ENCODE results near the gene RAI1.

The RAI1 gene

GRCh38 chr17:17742133-17742621, 60.9 kb downstream of the RAI1 start:
- no peak for TF ChIP-seq RARB (CRISPR knock-in tag; IDR thresholded peaks at IDR 0.05)
- no peak for TF ChIP-seq ZFP3 (CRISPR knock-in tag; IDR thresholded peaks at IDR 0.05)
- no peak for TF ChIP-seq BACH2 (CRISPR knock-in tag; IDR thresholded peaks at IDR 0.05; ENCODE audit: borderline replicate concordance)
- TF ChIP-seq ZNF8 (CRISPR knock-in tag; IDR thresholded peaks at IDR 0.05), result no peak
- TF ChIP-seq CSRNP3 (CRISPR knock-in tag; IDR thresholded peaks at IDR 0.05), result no peak
- no peak for TF ChIP-seq PATZ1 (CRISPR knock-in tag; IDR thresholded peaks at IDR 0.05; ENCODE audit: borderline replicate concordance)
- TF ChIP-seq, protein P1, sequence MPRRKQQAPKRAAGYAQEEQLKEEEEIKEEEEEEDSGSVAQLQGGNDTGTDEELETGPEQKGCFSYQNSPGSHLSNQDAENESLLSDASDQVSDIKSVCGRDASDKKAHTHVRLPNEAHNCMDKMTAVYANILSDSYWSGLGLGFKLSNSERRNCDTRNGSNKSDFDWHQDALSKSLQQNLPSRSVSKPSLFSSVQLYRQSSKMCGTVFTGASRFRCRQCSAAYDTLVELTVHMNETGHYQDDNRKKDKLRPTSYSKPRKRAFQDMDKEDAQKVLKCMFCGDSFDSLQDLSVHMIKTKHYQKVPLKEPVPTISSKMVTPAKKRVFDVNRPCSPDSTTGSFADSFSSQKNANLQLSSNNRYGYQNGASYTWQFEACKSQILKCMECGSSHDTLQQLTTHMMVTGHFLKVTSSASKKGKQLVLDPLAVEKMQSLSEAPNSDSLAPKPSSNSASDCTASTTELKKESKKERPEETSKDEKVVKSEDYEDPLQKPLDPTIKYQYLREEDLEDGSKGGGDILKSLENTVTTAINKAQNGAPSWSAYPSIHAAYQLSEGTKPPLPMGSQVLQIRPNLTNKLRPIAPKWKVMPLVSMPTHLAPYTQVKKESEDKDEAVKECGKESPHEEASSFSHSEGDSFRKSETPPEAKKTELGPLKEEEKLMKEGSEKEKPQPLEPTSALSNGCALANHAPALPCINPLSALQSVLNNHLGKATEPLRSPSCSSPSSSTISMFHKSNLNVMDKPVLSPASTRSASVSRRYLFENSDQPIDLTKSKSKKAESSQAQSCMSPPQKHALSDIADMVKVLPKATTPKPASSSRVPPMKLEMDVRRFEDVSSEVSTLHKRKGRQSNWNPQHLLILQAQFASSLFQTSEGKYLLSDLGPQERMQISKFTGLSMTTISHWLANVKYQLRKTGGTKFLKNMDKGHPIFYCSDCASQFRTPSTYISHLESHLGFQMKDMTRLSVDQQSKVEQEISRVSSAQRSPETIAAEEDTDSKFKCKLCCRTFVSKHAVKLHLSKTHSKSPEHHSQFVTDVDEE (CRISPR knock-in tag; IDR thresholded peaks at IDR 0.05), result no peak
- TF ChIP-seq, protein P2, sequence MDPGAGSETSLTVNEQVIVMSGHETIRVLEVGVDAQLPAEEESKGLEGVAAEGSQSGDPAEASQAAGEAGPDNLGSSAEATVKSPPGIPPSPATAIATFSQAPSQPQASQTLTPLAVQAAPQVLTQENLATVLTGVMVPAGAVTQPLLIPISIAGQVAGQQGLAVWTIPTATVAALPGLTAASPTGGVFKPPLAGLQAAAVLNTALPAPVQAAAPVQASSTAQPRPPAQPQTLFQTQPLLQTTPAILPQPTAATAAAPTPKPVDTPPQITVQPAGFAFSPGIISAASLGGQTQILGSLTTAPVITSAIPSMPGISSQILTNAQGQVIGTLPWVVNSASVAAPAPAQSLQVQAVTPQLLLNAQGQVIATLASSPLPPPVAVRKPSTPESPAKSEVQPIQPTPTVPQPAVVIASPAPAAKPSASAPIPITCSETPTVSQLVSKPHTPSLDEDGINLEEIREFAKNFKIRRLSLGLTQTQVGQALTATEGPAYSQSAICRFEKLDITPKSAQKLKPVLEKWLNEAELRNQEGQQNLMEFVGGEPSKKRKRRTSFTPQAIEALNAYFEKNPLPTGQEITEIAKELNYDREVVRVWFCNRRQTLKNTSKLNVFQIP (CRISPR knock-in tag; IDR thresholded peaks at IDR 0.05; ENCODE audit: borderline replicate concordance, low read depth), result no peak
- TF ChIP-seq OSR1 (CRISPR knock-in tag; IDR thresholded peaks at IDR 0.05), result no peak
- no peak for TF ChIP-seq ESRRG (CRISPR knock-in tag; IDR thresholded peaks at IDR 0.05)
- ATAC-seq, result peak; percentile 13; the same call in 2 of the 3 replicates

DNA sequence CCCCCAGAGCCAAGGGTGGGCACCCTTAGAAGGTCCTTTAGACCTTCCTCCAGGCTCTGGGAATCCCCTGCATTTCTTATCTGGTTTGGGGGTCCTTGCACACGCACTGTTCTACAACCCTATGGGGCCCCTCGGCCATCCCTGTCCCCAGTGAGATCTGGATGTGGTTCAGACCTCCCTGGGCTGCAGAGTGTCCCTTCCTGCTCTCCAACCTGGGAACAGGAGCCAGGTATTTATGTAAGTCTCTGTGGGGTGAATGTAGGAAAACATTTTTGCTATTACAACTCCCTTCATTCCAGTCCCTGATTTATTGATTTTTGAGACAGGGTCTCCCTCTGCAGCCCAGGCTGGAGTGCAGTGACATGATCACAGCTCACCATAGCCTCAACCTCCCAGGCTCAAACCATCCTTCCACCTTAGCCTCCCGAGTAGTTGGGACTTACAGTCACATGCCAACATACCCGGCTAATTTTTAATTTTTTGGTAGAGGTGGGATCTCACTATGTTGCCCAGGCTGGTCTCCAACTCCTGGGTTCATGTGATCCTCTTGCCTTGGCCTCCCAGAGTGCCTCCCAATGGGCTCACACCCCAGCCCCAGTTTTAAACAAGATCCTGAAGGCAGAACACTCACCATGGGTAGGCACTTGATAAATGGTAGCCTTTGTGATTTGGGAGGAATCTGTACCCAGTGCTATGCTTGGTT, 61.6 kb downstream of the RAI1 start:
- TF ChIP-seq ZNF8 (CRISPR knock-in tag; IDR thresholded peaks at IDR 0.05), result no peak
- TF ChIP-seq ZFP30 (CRISPR knock-in tag; IDR thresholded peaks at IDR 0.05), result no peak
- TF ChIP-seq SNAI2 (CRISPR knock-in tag; IDR thresholded peaks at IDR 0.05), result no peak
- no peak for TF ChIP-seq PPARA (CRISPR knock-in tag; IDR thresholded peaks at IDR 0.05; ENCODE audit: borderline replicate concordance)
- TF ChIP-seq, protein P3, sequence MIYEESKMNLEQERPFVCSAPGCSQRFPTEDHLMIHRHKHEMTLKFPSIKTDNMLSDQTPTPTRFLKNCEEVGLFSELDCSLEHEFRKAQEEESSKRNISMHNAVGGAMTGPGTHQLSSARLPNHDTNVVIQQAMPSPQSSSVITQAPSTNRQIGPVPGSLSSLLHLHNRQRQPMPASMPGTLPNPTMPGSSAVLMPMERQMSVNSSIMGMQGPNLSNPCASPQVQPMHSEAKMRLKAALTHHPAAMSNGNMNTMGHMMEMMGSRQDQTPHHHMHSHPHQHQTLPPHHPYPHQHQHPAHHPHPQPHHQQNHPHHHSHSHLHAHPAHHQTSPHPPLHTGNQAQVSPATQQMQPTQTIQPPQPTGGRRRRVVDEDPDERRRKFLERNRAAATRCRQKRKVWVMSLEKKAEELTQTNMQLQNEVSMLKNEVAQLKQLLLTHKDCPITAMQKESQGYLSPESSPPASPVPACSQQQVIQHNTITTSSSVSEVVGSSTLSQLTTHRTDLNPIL (CRISPR knock-in tag; IDR thresholded peaks at IDR 0.05; ENCODE audit: low read depth), result no peak
- TF ChIP-seq ZFP3 (CRISPR knock-in tag; IDR thresholded peaks at IDR 0.05), result no peak
- no peak for TF ChIP-seq CSRNP3 (CRISPR knock-in tag; IDR thresholded peaks at IDR 0.05)
- no peak for TF ChIP-seq PATZ1 (CRISPR knock-in tag; IDR thresholded peaks at IDR 0.05; ENCODE audit: borderline replicate concordance)
- TF ChIP-seq BACH2 (CRISPR knock-in tag; IDR thresholded peaks at IDR 0.05; ENCODE audit: borderline replicate concordance), result no peak
- TF ChIP-seq RARB (CRISPR knock-in tag; IDR thresholded peaks at IDR 0.05), result no peak
- no peak for TF ChIP-seq ZC3H10 (CRISPR knock-in tag; IDR thresholded peaks at IDR 0.05)
- TF ChIP-seq ISL1 (CRISPR knock-in tag; IDR thresholded peaks at IDR 0.05), result no peak
- TF ChIP-seq, protein P2 (CRISPR knock-in tag; IDR thresholded peaks at IDR 0.05; ENCODE audit: borderline replicate concordance, low read depth), result no peak
- no peak for TF ChIP-seq OSR1 (CRISPR knock-in tag; IDR thresholded peaks at IDR 0.05)
- TF ChIP-seq GLIS3 (CRISPR knock-in tag; IDR thresholded peaks at IDR 0.05), result no peak
- no peak for TF ChIP-seq CSDC2 (CRISPR knock-in tag; IDR thresholded peaks at IDR 0.05)
- no peak for TF ChIP-seq TCF4 (CRISPR knock-in tag; IDR thresholded peaks at IDR 0.05; ENCODE audit: borderline replicate concordance)
- no peak for TF ChIP-seq TOX (CRISPR knock-in tag; IDR thresholded peaks at IDR 0.05; ENCODE audit: borderline replicate concordance)
- no peak for ATAC-seq

Data from SK-N-SH treated with all-trans-retinoic acid at 6 μM for 48 hours (cell line).